Activated T-helper 2 cell treated with anti-CD3 and anti-CD28 coated beads, Interferon-gamma antibody, Interleukin-2, Interleukin-4, amounts not matched to agents 10 μg/mL and 5 μg/mL and 100 μg/mL, durations not matched to agents 14 hours and 24 hours and 36 hours (primary cell): ENCODE measurements around the gene STRADB. TPM values are rescaled to one million over a fixed set of nuclear protein-coding genes. Genes with fewer than 3 reads are reported as not detected.
"Not testable (repeated sequence)": the region's sequence is repeated elsewhere in the genome, so short reads cannot be mapped to it uniquely, and the experiment has no call there.

Source experiments
- DNase-seq: peaks from one replicate; pipeline ENCODE4 v3.0.0; 2021; ENCODE audit warnings: low spot score
- H3K27ac Mint-ChIP-seq: one replicate; pipeline ENCODE4 v1.8.0; 2021; ENCODE audit warnings: mixed read lengths
- H3K27me3 Mint-ChIP-seq: one replicate; pipeline ENCODE4 v1.8.0; 2021; ENCODE audit warnings: low read depth, mixed read lengths
- H3K36me3 Mint-ChIP-seq: one replicate; pipeline ENCODE4 v1.8.0; 2021; ENCODE audit warnings: low read depth, mixed read lengths
- H3K4me1 Mint-ChIP-seq: one replicate; pipeline ENCODE4 v1.8.0; 2021; ENCODE audit warnings: low read depth, mixed read lengths
- H3K4me3 Mint-ChIP-seq: one replicate; pipeline ENCODE4 v1.8.0; 2021; ENCODE audit warnings: low read depth, mild to moderate bottlenecking, moderate library complexity, mixed read lengths
- H3K9me3 Mint-ChIP-seq: one replicate; pipeline ENCODE4 v1.8.0; 2021; ENCODE audit warnings: mixed read lengths
- intact Hi-C: fragments of 100-400 bp; cut with micrococcal nuclease; formaldehyde crosslinking; loops from one replicate; pipeline ENCODE4 v1.15.1; 2023
- total RNA-seq: library from RNA; stranded (reverse); gene quantifications from 2 replicates; pipeline ENCODE4 v1.2.3, GENCODE V29; 2022

The STRADB gene
- total RNA-seq, 1 donor from 2014 or later, result 20.7 TPM

DNA sequence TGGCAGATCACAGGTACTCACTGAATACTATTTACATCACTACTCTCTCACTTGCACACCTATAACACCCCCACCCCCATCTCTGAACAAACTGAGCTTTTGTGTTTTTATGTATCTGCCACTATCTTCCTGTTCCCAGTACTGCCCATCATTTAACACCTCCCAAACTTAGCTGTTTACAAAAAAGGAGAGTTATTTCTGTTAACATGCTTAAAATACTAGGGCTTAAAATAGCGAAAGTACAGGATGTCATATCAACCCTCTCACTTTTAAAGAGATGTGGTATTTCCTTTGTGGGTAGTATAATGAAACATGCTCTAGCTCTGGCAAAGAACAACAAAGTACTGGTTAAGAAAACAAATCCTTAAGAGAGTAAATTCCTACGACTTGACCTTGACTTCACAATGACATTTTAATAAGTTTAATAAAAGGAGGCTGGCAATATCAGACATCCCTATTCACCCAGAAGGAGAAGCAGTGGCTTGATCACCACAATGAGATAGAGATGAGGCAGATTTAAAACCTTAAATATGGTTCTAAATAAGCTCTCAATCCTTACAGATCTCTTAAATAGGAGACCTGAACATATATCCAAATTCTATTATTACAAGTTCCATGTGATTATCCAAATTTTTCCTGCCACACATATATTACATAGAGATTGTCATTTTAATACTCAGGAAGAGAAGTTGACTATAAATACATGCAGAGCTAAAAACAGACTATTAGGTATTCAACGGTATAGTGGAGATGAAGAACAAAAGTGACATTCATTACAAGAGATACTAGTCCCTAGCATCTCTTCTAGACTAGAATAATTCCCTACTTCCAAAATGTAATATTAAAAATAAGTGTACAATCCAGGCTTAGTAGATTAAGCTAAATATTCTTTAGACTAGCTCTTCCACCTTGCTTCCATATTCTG, 37.2 kb upstream of the STRADB start:
- H3K4me3 Mint-ChIP-seq, result no peak overlapping the region
- no peak overlapping the region for H3K27ac Mint-ChIP-seq
- no peaks in the 10 kb centered on the region for H3K9me3 Mint-ChIP-seq
- peaks cover 39% of the 10 kb centered on the region for H3K36me3 Mint-ChIP-seq
- no peaks in the 10 kb centered on the region for H3K27me3 Mint-ChIP-seq
- peaks cover 13% of the 10 kb centered on the region for H3K4me1 Mint-ChIP-seq
- no peak for DNase-seq
- intact Hi-C loops, result loop anchor here (2.0 kb wide), 3 partner anchors 18 to 152 kb away; no protein-coding TSS in a partner anchor

DNA sequence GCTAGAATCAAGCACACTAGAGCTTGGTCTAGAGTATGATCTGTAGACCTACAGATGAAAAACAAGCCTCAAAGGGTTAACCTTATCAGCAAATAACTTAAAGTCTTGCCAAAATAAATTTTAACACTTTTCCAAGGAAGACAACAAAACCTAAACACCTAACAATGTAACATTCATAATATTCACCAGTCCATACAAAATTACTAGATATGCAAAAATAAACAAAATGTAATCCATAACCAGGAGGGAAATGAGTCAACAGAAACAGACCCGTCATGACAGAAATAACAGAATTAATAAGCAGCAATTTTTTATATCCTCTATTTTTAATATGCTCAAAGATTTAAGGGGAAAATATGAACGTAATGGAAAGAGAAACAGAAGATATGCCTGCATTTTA, 36.4 kb upstream of the STRADB start:
- intact Hi-C loops, result loop anchor here (2.0 kb wide), 3 partner anchors 18 to 152 kb away; no protein-coding TSS in a partner anchor
- H3K4me1 Mint-ChIP-seq, result peaks cover 19% of the 10 kb centered on the region
- H3K27ac Mint-ChIP-seq, result no peak overlapping the region
- DNase-seq, result no peak
- H3K9me3 Mint-ChIP-seq, result no peaks in the 10 kb centered on the region
- peaks cover 40% of the 10 kb centered on the region for H3K36me3 Mint-ChIP-seq
- no peaks in the 10 kb centered on the region for H3K27me3 Mint-ChIP-seq
- no peak overlapping the region for H3K4me3 Mint-ChIP-seq

GRCh38 chr2:201419057-201419635, 32.4 kb upstream of the STRADB start:
- no peak for DNase-seq
- Mint-ChIP-seq H3K27me3 (no peaks in the 10 kb centered on the region), H3K27ac (no peak overlapping the region), H3K4me1 (peaks cover 28% of the 10 kb centered on the region), H3K4me3 (no peak overlapping the region), H3K36me3 (peaks cover 22% of the 10 kb centered on the region), H3K9me3 (no peaks in the 10 kb centered on the region)
- intact Hi-C loops, result no loop called here

- Mint-ChIP-seq H3K27me3 (no peaks in the 10 kb centered on the region), H3K4me3 (no peak overlapping the region), H3K4me1 (peaks cover 28% of the 10 kb centered on the region)
Observed at GRCh38 chr2:201419986-201420385, 31.6 kb upstream of the STRADB start.

DNA sequence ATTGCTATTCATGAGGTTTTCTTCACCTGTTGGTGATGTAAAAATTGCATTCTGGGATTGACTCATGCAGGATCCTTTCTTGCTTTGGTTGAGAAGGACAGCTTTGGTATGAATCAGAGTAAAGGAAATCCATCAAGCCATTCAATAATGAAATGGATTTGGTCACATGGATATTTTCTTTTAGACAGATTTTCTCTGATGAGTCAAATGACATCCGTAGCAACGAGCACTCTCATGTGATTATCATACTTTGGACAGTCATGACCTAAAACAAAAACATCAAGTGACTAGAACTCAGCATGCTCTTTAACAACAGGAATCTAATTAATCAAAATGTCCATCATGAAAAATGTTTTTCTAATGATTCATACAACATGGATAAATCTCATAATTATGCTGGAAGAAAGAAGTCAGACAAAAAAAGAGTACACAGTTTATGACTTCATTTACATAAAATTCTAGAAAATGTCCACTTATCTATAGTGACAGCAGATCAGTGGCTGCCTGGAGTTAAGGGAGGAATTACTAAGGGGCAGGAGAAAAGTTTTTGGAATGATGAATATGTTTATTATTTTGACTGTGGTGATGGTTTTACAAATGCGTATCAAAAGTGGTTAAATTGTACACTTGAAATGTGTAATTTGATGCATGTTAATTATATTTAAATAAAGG, 31.0 kb upstream of the STRADB start:
- no peak overlapping the region for H3K4me3 Mint-ChIP-seq
- DNase-seq, result no peak

More at GRCh38 chr2:201419986-201420385, 31.6 kb upstream of the STRADB start:
- DNase-seq, result no peak
- Mint-ChIP-seq H3K36me3 (peaks cover 22% of the 10 kb centered on the region), H3K9me3 (no peaks in the 10 kb centered on the region), H3K27ac (peak overlapping the region; percentile 60)
- intact Hi-C loops, result no loop called here

DNA sequence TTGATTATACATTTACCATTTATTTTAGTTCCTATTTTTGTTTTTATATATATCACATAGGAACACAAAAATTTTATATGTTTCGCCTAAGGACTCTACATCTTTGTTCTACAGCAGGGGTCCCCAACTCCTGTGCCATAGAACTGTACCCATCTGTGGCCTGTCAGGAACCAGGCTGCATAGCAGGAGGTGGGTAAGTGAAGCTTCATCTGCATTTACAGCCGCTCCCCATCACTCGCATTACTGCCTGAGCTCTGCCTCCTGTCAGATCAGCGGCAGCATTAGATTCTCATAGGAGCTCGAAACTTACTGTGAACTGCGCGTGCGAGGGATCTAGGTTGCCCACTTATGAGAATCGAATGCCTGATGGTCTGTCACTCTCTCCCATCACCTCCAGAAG, 25.6 kb upstream of the STRADB start:
- H3K9me3 Mint-ChIP-seq, result peaks cover 17% of the 10 kb centered on the region
- no peak for DNase-seq
- H3K36me3 Mint-ChIP-seq, result peaks cover 27% of the 10 kb centered on the region
- intact Hi-C loops, result no loop called here
- peaks cover 7% of the 10 kb centered on the region for H3K4me1 Mint-ChIP-seq
- H3K27ac Mint-ChIP-seq, result no peak overlapping the region
- H3K27me3 Mint-ChIP-seq, result no peaks in the 10 kb centered on the region
- H3K4me3 Mint-ChIP-seq, result no peak overlapping the region

More for the DNA sequence above, 31.0 kb upstream of the STRADB start:
- H3K36me3 Mint-ChIP-seq, result peaks cover 22% of the 10 kb centered on the region
- no peaks in the 10 kb centered on the region for H3K27me3 Mint-ChIP-seq
- peaks cover 28% of the 10 kb centered on the region for H3K4me1 Mint-ChIP-seq
- intact Hi-C loops, result no loop called here
- no peak overlapping the region for H3K27ac Mint-ChIP-seq
- no peaks in the 10 kb centered on the region for H3K9me3 Mint-ChIP-seq

GRCh38 chr2:201428366-201428765, 23.2 kb upstream of the STRADB start:
- H3K4me1 Mint-ChIP-seq, result peaks cover 21% of the 10 kb centered on the region
- H3K36me3 Mint-ChIP-seq, result peaks cover 35% of the 10 kb centered on the region

DNA sequence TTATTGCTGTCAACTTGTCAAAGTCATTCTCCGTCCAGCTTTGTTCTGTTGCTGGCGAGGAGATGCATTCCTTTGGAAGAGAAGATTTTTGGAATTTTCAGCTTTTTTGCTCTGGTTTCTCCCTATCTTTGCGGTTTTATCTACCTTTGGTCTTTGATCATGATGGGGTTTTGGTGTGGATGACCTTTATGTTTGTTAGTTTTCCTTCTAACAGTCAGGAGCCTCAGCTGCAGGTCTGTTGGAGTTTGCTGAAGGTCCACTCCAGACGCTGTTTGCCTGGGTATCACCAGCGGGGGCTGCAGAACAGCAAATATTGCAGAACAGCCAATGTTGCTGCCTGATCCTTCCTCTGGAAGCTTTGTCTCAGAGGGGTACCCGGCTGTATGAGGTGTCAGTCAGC, 21.7 kb upstream of the STRADB start:
- intact Hi-C loops, DNase-seq, H3K4me3 Mint-ChIP-seq, H3K27ac Mint-ChIP-seq, H3K27me3 Mint-ChIP-seq: not testable (repeated sequence)
- H3K9me3 Mint-ChIP-seq, result peaks cover 21% of the 10 kb centered on the region
- H3K4me1 Mint-ChIP-seq, result peaks cover 31% of the 10 kb centered on the region
- H3K36me3 Mint-ChIP-seq, result peaks cover 35% of the 10 kb centered on the region

More at GRCh38 chr2:201428366-201428765, 23.2 kb upstream of the STRADB start:
- intact Hi-C loops, H3K4me3 Mint-ChIP-seq, H3K27ac Mint-ChIP-seq, DNase-seq, H3K27me3 Mint-ChIP-seq: not testable (repeated sequence)
- H3K9me3 Mint-ChIP-seq, result peaks cover 21% of the 10 kb centered on the region

DNA sequence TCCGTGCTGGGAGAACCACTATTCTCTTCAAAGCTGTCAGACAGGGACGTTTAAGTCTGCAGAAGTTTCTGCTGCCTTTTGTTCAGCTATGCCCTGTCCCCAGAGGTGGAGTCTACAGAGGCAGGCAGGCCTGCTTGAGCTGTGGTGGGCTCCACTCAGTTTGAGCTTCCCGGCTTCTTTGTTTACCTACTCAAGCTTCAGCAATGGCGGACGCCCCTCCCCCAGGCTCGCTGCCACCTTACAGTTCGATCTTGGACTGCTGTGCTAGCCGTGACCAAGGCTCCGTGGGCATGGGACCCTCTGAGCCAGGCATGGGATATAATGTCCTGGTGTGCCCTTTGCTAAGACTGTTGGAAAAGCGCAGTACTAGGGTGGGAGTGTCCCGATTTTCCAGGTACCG, 21.2 kb upstream of the STRADB start:
- H3K9me3 Mint-ChIP-seq, result peaks cover 21% of the 10 kb centered on the region
- H3K4me1 Mint-ChIP-seq, result peaks cover 34% of the 10 kb centered on the region
- intact Hi-C loops, result not testable (repeated sequence)

GRCh38 chr2:201430839-201431238, 20.7 kb upstream of the STRADB start:
- Mint-ChIP-seq H3K36me3 (peaks cover 35% of the 10 kb centered on the region), H3K4me1 (peaks cover 34% of the 10 kb centered on the region), H3K27me3 (no peaks in the 10 kb centered on the region), H3K9me3 (peaks cover 21% of the 10 kb centered on the region), H3K27ac (peak overlapping the region; percentile 42), H3K4me3 (no peak overlapping the region)
- intact Hi-C loops, result no loop called here
- no peak for DNase-seq

More for the DNA sequence above, 21.2 kb upstream of the STRADB start:
- peaks cover 35% of the 10 kb centered on the region for H3K36me3 Mint-ChIP-seq
- H3K27ac Mint-ChIP-seq, H3K4me3 Mint-ChIP-seq, H3K27me3 Mint-ChIP-seq, DNase-seq: not testable (repeated sequence)

GRCh38 chr2:201432038-201432620, 19.4 kb upstream of the STRADB start:
- Mint-ChIP-seq H3K4me3 (peak overlapping the region; percentile 52), H3K36me3 (peaks cover 37% of the 10 kb centered on the region), H3K27ac (peak overlapping the region; percentile 83), H3K27me3 (no peaks in the 10 kb centered on the region), H3K9me3 (peaks cover 21% of the 10 kb centered on the region), H3K4me1 (peaks cover 34% of the 10 kb centered on the region)
- no peak for DNase-seq
- intact Hi-C loops, result loop anchor here (1.0 to 2.0 kb wide), 3 partner anchors 15 to 19 kb away; partner anchors contain the start of genes STRADB and TRAK2
